B cell (primary cell): ENCODE data around the gene STARD4. TPM values are rescaled to one million over a fixed set of nuclear protein-coding genes. Genes with fewer than 3 reads are reported as not detected.

Experiments
- ATAC-seq: fragments of 200-7000 bp; cut with Tn5 transposase; one replicate; pipeline ENCODE4 v1.10.0; 2021; ENCODE audit warnings: low read depth, mild to moderate bottlenecking, moderate number of reproducible peaks, moderate library complexity
- CTCF ChIA-PET: fragments of 350-600 bp; sonication (Branson Sonifier 250); formaldehyde crosslinking; loops from one replicate; lab custom pipeline; 2021; ENCODE audit warnings: antibody characterized with exemption, inconsistent platforms; lab: Charles Lee
- POLR2A ChIA-PET: fragments of 350-600 bp; sonication (Branson Sonifier 250); formaldehyde crosslinking; loops from one replicate; lab custom pipeline; 2021; ENCODE audit warnings: antibody characterized with exemption; lab: Charles Lee
- DNase-seq: peaks from one replicate; pipeline ENCODE4 v3.0.0; 2013
- H2AFZ ChIP-seq: 2 replicates; pipeline ENCODE4 v1.6.1; 2012; ENCODE audit warnings: mild to moderate bottlenecking, low read depth, low read length; ENCODE audit not compliant: insufficient read depth, poor library complexity, severe bottlenecking
- H3K27ac ChIP-seq, 2 donors: 1 replicate in 1 of 2; 2 replicates in 1 of 2; pipeline ENCODE4 v1.5.1; 2012 to 2013; ENCODE audit warnings: low read length in 2 of 2, mild to moderate bottlenecking in 2 of 2, moderate library complexity in 1 of 2
- H3K27me3 ChIP-seq, 4 experiments: fragments of 200-600 bp in 1 of 4; sonication (generic) in 1 of 4; replicated peaks in 1 of 4; 1 replicate in 2 of 4; 2 replicates in 2 of 4; pipeline versions ENCODE4 v1.6.1 to v1.7.0; 2013 to 2016; ENCODE audit warnings: low read length in 3 of 4, mild to moderate bottlenecking in 2 of 4, mixed read lengths in 1 of 4, moderate library complexity in 1 of 4; ENCODE audit not compliant: insufficient read depth in 4 of 4, control insufficient read depth in 3 of 4; ENCODE audit errors: control extremely low read depth in 1 of 4
- H3K36me3 ChIP-seq, 2 experiments: replicated peaks in 1 of 2; 1 replicate in 1 of 2; 2 replicates in 1 of 2; pipeline versions ENCODE4 v1.6.1 to v1.7.1; 2013; ENCODE audit warnings: low read length in 1 of 2; ENCODE audit not compliant: insufficient read depth in 2 of 2, control insufficient read depth in 1 of 2; ENCODE audit errors: control extremely low read depth in 1 of 2, extremely low read depth in 1 of 2
- H3K4me1 ChIP-seq, 2 donors: fragments of 200-600 bp in 1 of 2; sonication (generic) in 1 of 2; 1 replicate in 1 of 2; 2 replicates in 1 of 2; pipeline versions ENCODE4 v1.5.1 to v1.6.1; 2013 to 2017; ENCODE audit warnings: low read length in 2 of 2; ENCODE audit not compliant: control insufficient read depth in 2 of 2, insufficient read depth in 2 of 2
- H3K4me2 ChIP-seq: replicated peaks from 2 replicates; pipeline ENCODE3; 2012; ENCODE audit warnings: mild to moderate bottlenecking, low read depth, low read length; ENCODE audit not compliant: poor library complexity, severe bottlenecking
- H3K4me3 ChIP-seq, 5 experiments: fragments of 200-600 bp in 1 of 5; sonication (generic) in 1 of 5; 1 replicate in 3 of 5; 2 replicates in 2 of 5; pipeline versions ENCODE4 v1.5.1 to v1.7.0; 2011 to 2016; ENCODE audit warnings: low read length in 4 of 5, mild to moderate bottlenecking in 4 of 5, low read depth in 2 of 5, control low read depth in 1 of 5, moderate library complexity in 1 of 5; ENCODE audit not compliant: insufficient read depth in 1 of 5; ENCODE audit errors: control extremely low read depth in 1 of 5, extremely low read depth in 1 of 5
- H3K79me2 ChIP-seq: fragments of 200-600 bp; sonication (generic); one replicate; pipeline ENCODE4 v1.6.0; 2016; ENCODE audit warnings: low read length; ENCODE audit not compliant: control insufficient read depth, insufficient read depth
- H3K9ac ChIP-seq: fragments of 200-600 bp; sonication (generic); 2 replicates; pipeline ENCODE4 v1.6.1; 2017; ENCODE audit warnings: mild to moderate bottlenecking, low read length, moderate library complexity
- H3K9me3 ChIP-seq, 3 donors: one replicate each; pipeline versions ENCODE4 v1.6.1 to v1.7.1; 2013; ENCODE audit warnings: low read length in 2 of 3; ENCODE audit not compliant: control insufficient read depth in 2 of 3, insufficient read depth in 1 of 3; ENCODE audit errors: control extremely low read depth in 1 of 3
- H4K20me1 ChIP-seq: 2 replicates; pipeline ENCODE4 v1.6.0; 2012; ENCODE audit warnings: mild to moderate bottlenecking, low read length; ENCODE audit not compliant: insufficient read depth, control insufficient read depth, poor library complexity, severe bottlenecking
- H3K27ac Mint-ChIP-seq: one replicate; pipeline ENCODE4 v1.8.0; 2021; ENCODE audit warnings: mixed read lengths
- H3K27me3 Mint-ChIP-seq: one replicate; pipeline ENCODE4 v1.8.0; 2021; ENCODE audit warnings: mixed read lengths
- H3K4me1 Mint-ChIP-seq: one replicate; pipeline ENCODE4 v1.8.0; 2021; ENCODE audit warnings: mixed read lengths
- H3K4me3 Mint-ChIP-seq: one replicate; pipeline ENCODE4 v1.8.0; 2021; ENCODE audit warnings: mixed read lengths
- H3K9me3 Mint-ChIP-seq: one replicate; pipeline ENCODE4 v1.8.0; 2022; ENCODE audit warnings: mixed read lengths; ENCODE audit not compliant: insufficient read depth
- EZH2 ChIP-seq: IDR thresholded peaks from 2 replicates; pipeline ENCODE4 v1.6.1; 2012; ENCODE audit warnings: borderline replicate concordance, low read depth, mild to moderate bottlenecking, moderate library complexity, low read length; ENCODE audit not compliant: insufficient read depth, poor library complexity, severe bottlenecking
- WGBS: methylation state at CpG from one replicate; pipeline ENCODE4 v1.1.5; 2013; ENCODE audit warnings: missing lambda C conversion rate; ENCODE audit not compliant: insufficient coverage; 5-methylcytosine and 5-hydroxymethylcytosine counted together
- intact Hi-C: fragments of 100-400 bp; cut with micrococcal nuclease; formaldehyde crosslinking; loops from one replicate; pipeline ENCODE4 v1.10.0; 2022
- polyA plus RNA-seq: library from polyadenylated mRNA; depleted of rRNA; stranded (reverse); fragments of >200 nt; gene quantifications from 2 replicates; pipeline ENCODE4 v1.2.3, GENCODE V29; 2012
- total RNA-seq, 2 donors: library from RNA; stranded (reverse); fragments of 120-200 nt in 1 of 2; gene quantifications; 1 replicate in 1 of 2; 2 replicates in 1 of 2; pipeline versions ENCODE4 v1.2.3 to v1.2.4, GENCODE V29; 2013 to 2022
- TF ChIP-seq, protein P1 (sequence below): fragments of 200-600 bp; IDR thresholded peaks from one replicate; pipeline ENCODE4 v1.8.0; 2022; ENCODE audit warnings: antibody characterized with exemption, mild to moderate bottlenecking

STARD4 gene
- total and polyA plus RNA-seq, 2 donors (not counting 1 experiment from before 2014, with no cell fraction given) = 7.6 to 31.1 TPM

DNA sequence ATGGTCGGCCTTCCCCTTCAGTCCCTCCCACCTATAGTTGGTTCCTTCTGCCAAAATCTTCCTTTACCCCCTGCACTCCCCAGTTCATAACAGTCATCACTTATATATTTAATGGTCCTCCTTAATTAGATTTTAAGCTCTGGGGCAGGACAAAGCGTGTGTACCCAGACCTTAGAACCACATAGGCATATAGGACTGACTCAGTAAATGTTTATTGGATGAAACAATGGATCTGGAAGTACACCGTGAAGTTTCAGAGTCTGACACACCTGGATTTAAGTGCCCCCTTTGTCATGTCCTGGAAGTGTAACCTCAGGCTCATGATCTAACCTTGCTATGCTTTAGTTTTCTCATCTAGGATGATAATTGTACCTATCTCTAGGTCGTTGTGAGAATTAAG lies 32.0 kb downstream of the STARD4 start:
- Histone ChIP-seq H3K27me3 (no peaks in the 10 kb centered on the region), H3K36me3 (no peaks in the 10 kb centered on the region), H3K9ac (no peak overlapping the region), H3K4me1 (no peaks in the 10 kb centered on the region), H3K4me3 (no peak overlapping the region), H3K79me2 (no peaks in the 10 kb centered on the region), H3K27ac (no peak overlapping the region), H3K4me2 (no peak overlapping the region), H4K20me1 (no peaks in the 10 kb centered on the region), H2AFZ (no peak overlapping the region), H3K9me3 (no peaks in the 10 kb centered on the region)
- no peak for TF ChIP-seq EZH2
- TF ChIP-seq, protein P1, sequence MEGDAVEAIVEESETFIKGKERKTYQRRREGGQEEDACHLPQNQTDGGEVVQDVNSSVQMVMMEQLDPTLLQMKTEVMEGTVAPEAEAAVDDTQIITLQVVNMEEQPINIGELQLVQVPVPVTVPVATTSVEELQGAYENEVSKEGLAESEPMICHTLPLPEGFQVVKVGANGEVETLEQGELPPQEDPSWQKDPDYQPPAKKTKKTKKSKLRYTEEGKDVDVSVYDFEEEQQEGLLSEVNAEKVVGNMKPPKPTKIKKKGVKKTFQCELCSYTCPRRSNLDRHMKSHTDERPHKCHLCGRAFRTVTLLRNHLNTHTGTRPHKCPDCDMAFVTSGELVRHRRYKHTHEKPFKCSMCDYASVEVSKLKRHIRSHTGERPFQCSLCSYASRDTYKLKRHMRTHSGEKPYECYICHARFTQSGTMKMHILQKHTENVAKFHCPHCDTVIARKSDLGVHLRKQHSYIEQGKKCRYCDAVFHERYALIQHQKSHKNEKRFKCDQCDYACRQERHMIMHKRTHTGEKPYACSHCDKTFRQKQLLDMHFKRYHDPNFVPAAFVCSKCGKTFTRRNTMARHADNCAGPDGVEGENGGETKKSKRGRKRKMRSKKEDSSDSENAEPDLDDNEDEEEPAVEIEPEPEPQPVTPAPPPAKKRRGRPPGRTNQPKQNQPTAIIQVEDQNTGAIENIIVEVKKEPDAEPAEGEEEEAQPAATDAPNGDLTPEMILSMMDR = no peak
- POLR2A ChIA-PET = interaction anchor here (0.7 kb wide), 1 partner anchor 280 kb away, joined by 4 read pairs; no protein-coding TSS in a partner anchor
- Mint-ChIP-seq H3K9me3 (no peaks in the 10 kb centered on the region), H3K27ac (no peak overlapping the region), H3K4me1 (no peaks in the 10 kb centered on the region), H3K27me3 (peaks cover 4% of the 10 kb centered on the region), H3K4me3 (no peak overlapping the region)
- WGBS = 43% methylated on average over 2 of the region's 4 CpGs
- ATAC-seq = no peak
- no peak for DNase-seq
- intact Hi-C loops = no loop called here
- CTCF ChIA-PET = no interaction called here

DNA sequence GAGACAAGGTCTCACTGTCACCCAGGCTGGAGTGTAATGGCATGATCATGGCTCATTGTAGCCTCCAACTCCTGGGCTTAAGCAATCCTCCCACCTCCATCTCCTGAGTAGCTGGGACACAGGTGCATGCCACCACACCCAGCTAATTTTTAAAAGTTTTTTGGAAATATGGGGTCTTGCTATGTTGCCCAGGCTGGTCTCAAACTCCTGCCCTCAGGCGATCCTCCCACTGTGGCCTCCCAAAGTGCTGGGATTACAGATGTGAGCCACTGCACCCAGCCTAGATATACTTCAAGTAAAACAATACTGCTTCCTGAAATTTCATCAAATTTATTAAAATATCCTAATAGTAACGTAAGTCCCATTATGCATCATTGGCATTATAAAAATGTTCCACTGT lies 33.4 kb downstream of the STARD4 start:
- Histone ChIP-seq H4K20me1 (no peaks in the 10 kb centered on the region), H3K4me2 (no peak overlapping the region), H3K27me3 (no peaks in the 10 kb centered on the region), H2AFZ (no peak overlapping the region), H3K9ac (no peak overlapping the region), H3K36me3 (no peaks in the 10 kb centered on the region), H3K27ac (no peak overlapping the region), H3K79me2 (no peaks in the 10 kb centered on the region), H3K4me3 (no peak overlapping the region), H3K9me3 (no peaks in the 10 kb centered on the region), H3K4me1 (no peaks in the 10 kb centered on the region)
- Mint-ChIP-seq H3K27ac (no peak overlapping the region), H3K4me3 (no peak overlapping the region), H3K4me1 (no peaks in the 10 kb centered on the region), H3K27me3 (peaks cover 4% of the 10 kb centered on the region), H3K9me3 (no peaks in the 10 kb centered on the region)
- ChIA-PET CTCF (no interaction called here), POLR2A (no interaction called here)
- WGBS = 100% methylated on average over 1 of the region's 2 CpGs
- ATAC-seq (no peak), DNase-seq (no peak)
- intact Hi-C loops = no loop called here
- TF ChIP-seq, protein P1 = no peak
- no peak for TF ChIP-seq EZH2
